ENCODE data around the gene NPR1.

The NPR1 gene

DNA sequence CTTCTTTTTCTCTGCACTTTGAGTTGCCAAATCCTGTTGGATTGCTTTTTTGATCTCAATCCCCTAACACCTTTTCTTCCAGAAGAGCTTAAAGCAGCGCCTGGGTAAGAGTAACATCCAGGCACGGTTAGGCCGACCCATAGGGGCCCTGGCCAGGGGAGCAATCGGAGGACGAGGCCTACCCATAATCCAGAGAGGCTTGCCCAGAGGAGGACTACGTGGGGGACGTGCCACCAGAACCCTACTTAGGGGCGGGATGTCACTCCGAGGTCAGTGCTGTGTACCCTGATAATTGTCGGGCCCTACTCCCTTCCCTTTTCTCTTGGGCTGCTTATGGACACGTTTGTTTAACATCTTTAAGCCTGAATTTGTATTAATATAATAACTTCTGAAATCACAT, 36.3 kb upstream of the NPR1 start:
- H3K36me3 Mint-ChIP-seq (ENCODE audit: low read depth) = peaks cover 99% of the 10 kb centered on the region
- no peaks in the 10 kb centered on the region for H3K27me3 Mint-ChIP-seq
- H3K4me1 Mint-ChIP-seq (ENCODE audit: low read depth) = peaks cover 57% of the 10 kb centered on the region
- no peak overlapping the region for H3K4me3 Mint-ChIP-seq
- H3K27ac Mint-ChIP-seq = peak overlapping the region; percentile 82
- H3K9me3 Mint-ChIP-seq = no peaks in the 10 kb centered on the region
- no peak for DNase-seq

DNA sequence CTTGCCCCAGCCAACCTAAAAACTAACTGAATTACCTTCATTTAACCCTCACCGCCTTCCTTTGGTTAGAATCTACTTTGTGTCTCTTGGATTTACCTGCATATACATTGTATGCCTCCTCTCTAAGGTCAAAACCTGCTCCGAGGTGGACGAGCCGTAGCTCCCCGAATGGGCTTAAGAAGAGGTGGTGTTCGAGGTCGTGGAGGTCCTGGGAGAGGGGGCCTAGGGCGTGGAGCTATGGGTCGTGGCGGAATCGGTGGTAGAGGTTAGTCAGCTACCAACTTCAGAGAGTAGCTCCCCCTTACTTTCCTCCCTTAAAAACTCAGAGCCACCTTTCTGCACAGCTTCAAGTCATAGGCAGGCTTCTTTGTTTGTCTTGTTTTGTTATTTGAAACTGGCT, 35.4 kb upstream of the NPR1 start:
- peaks cover 99% of the 10 kb centered on the region for H3K36me3 Mint-ChIP-seq (ENCODE audit: low read depth)
- H3K27ac Mint-ChIP-seq = peak overlapping the region; percentile 71
- H3K27me3 Mint-ChIP-seq = no peaks in the 10 kb centered on the region
- H3K9me3 Mint-ChIP-seq = no peaks in the 10 kb centered on the region
- DNase-seq = peak; percentile 22
- no peak overlapping the region for H3K4me3 Mint-ChIP-seq
- peaks cover 57% of the 10 kb centered on the region for H3K4me1 Mint-ChIP-seq (ENCODE audit: low read depth)

DNA sequence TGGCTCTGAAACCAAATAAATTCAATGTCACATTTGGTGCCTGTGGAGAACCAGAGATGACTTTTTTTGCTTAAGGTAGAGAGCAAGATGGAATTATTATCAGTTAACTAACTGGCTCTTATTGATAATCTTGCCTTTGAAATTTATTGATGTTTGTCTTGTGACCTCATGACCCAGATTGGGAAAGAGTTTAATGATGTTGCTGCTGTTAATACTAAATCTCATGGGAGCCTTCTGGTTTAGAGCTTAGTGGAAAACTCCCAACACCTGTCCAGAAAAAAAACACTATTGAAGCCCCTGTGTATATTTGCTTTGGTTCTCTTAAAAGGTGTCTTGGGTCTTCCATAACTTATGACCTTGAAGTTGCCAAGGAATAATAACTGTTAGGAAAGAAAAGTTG, 34.7 kb upstream of the NPR1 start:
- H3K36me3 Mint-ChIP-seq (ENCODE audit: low read depth) = peaks cover 96% of the 10 kb centered on the region
- no peak for DNase-seq
- H3K27me3 Mint-ChIP-seq = no peaks in the 10 kb centered on the region
- no peaks in the 10 kb centered on the region for H3K9me3 Mint-ChIP-seq
- H3K4me3 Mint-ChIP-seq = no peak overlapping the region
- peaks cover 62% of the 10 kb centered on the region for H3K4me1 Mint-ChIP-seq (ENCODE audit: low read depth)
- peak overlapping the region; percentile 71 for H3K27ac Mint-ChIP-seq

DNA sequence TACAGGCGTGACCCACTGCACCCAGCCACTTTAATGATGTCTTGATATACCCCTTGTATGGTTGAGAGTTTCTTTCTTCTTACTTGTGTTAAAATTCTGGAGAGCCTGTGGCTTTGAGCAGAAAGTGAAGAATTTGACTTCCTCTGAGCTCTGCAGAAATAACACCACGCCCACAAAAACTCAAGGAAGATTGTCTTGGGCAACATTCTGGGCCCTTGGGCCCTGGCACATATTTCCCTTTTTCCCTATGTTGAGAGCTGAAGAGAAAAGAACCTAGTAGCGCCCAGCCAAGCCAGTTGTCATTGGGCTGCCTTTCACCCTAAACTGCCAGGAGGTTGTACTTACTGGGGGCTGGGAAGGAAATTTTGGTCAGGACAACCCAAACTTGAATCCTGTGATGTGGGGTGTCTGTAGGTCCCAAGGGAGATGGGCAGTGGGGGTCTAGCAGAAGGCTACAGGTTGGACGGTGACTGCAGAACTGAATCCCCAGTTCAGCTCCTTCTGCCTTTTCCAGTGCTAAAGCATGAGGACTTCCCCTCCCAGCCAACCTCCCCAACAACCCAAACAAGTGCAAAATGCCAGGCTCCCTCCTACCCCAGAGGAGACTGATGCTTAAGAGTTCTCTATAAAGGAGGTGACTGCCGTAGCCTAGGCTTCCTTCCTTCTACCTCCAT, 31.7 kb upstream of the NPR1 start:
- Mint-ChIP-seq H3K36me3 (ENCODE audit: low read depth) (peaks cover 69% of the 10 kb centered on the region), H3K9me3 (no peaks in the 10 kb centered on the region), H3K4me3 (no peak overlapping the region), H3K4me1 (ENCODE audit: low read depth) (peaks cover 62% of the 10 kb centered on the region), H3K27me3 (no peaks in the 10 kb centered on the region), H3K27ac (peak overlapping the region; percentile 74)
- DNase-seq = peak; percentile 28

DNA sequence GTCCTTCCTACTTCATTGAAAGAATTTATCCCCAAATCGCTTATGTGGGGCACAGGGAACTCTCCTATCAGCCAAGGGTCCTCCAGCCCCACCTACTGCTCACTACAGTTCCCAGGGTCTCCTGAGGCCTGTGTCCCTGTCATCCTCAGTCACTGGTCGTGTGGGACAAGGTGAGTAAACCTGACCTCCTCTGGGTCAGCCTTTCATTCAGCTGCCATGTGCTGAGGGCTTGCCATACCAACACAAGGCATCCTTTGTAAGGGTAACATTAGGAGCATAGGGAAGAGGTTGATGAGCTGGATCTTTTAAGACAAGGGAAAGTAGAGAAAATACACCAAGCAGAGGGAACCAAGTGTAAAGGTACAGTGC, 31.2 kb upstream of the NPR1 start:
- peak; percentile 32 for DNase-seq
- Mint-ChIP-seq H3K36me3 (ENCODE audit: low read depth) (peaks cover 64% of the 10 kb centered on the region), H3K27ac (peak overlapping the region; percentile 74), H3K9me3 (no peaks in the 10 kb centered on the region), H3K27me3 (no peaks in the 10 kb centered on the region), H3K4me1 (ENCODE audit: low read depth) (peaks cover 58% of the 10 kb centered on the region), H3K4me3 (no peak overlapping the region)

DNA sequence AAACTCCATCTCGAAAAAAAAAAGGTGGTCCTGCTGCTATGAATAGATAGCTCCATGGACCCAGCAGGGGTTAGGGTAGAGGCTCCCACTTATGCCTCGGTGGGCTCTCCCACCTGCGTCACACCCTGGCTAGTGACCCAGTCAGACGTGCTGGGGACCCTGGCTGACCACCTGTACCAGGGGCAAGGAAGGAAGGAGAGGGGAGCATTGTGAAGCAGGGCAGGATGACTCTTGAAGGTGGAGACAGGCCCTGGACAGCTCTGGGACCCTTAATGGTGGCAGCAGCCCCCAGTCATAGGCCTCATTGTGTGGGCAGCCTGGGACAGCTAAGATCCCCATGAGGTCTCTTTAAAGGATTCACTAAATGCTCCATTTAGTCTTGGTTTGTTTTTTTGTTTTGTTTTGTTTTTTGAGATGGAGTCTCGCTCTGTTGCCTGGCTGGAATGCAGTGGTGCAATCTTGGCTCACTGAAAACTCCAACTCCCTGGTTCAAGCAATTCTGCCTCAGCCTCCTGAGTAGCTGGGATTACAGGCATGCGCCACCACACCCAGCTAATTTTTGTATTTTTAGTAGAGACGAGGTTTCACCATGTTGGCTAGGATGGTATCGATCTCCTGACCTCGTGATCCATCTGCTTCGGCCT, 30.4 kb upstream of the NPR1 start:
- H3K27me3 Mint-ChIP-seq = no peaks in the 10 kb centered on the region
- peaks cover 56% of the 10 kb centered on the region for H3K36me3 Mint-ChIP-seq (ENCODE audit: low read depth)
- H3K4me3 Mint-ChIP-seq = no peak overlapping the region
- peak overlapping the region; percentile 82 for H3K27ac Mint-ChIP-seq
- peaks cover 55% of the 10 kb centered on the region for H3K4me1 Mint-ChIP-seq (ENCODE audit: low read depth)
- DNase-seq = peak; percentile 31
- H3K9me3 Mint-ChIP-seq = no peaks in the 10 kb centered on the region

DNA sequence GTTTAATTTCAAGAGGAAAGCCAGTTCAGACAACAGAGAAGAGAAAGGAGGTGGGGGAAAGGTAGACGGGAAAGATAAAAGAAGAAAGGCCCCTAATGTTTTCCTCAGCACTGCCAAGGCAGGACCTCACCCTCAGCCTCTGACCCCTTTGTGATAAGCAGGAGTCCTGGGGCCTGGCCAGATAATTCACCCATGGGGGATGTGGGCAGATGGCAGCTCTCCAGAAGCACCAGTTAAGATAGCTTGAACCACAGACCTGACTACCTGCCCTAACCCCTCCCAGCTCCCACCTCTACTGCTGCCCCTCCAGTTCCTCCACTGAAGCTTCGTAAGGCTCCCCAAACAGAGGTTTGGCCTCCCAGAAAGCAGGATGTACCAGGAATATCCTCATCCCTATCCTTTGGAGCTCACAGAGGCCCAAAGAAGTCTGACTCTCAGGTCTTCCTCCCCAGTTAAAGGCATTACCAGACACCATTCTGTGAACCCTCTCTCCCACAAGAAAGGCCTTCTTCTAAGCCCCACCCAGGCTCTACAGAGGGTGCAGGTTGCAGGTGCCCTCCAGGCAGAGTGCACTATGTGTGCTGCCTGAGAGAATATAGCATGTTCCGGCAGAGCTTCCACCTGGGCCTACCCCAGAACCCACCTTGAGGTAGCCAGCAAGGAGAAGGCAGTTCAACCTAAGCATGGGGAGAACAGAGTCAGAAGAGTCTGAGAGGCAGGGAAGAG, 29.2 kb upstream of the NPR1 start:
- no peaks in the 10 kb centered on the region for H3K27me3 Mint-ChIP-seq
- H3K4me1 Mint-ChIP-seq (ENCODE audit: low read depth) = peaks cover 45% of the 10 kb centered on the region
- peaks cover 44% of the 10 kb centered on the region for H3K36me3 Mint-ChIP-seq (ENCODE audit: low read depth)
- H3K27ac Mint-ChIP-seq = peak overlapping the region; percentile 85
- no peak overlapping the region for H3K4me3 Mint-ChIP-seq
- DNase-seq = peak; percentile 43
- H3K9me3 Mint-ChIP-seq = no peaks in the 10 kb centered on the region

DNA sequence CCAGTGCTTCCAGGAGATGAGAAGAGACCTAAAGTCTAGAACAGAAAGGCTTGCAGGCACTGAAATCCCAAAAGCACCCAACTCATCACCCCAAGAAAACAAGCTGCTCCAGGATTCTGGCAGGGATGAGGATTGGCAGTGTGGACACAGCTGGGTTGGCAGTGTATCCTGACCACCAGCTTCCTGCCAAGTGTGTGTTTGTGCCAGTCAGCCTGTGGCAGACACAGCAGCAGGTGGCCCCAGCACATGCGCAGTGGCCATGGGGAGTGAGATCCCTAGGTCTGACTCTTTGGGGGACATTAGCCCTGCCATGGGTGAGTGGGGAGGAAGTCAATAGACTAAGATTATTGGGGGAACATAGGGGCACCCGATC, 28.6 kb upstream of the NPR1 start:
- peaks cover 42% of the 10 kb centered on the region for H3K4me1 Mint-ChIP-seq (ENCODE audit: low read depth)
- DNase-seq = no peak

DNA sequence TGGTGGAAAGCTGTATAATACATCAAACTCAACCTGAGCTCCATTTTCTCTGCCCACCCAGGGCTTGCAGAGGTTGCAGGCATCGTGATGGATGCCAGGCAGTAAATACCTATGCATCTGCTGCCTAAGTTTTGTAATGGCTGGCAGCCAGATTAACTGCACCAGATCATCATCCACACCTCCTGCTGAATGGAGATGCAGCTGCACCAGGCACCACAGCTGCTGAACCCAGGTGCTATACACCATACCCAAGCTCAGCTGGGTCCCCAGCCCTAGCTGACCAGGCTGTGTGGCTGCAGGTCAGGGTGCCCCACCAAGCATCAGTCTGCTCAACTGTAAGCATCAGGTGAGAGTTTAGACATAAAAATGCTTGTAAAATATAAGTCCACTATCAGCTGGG, 26.7 kb upstream of the NPR1 start:
- no peak overlapping the region for H3K4me3 Mint-ChIP-seq
- H3K4me1 Mint-ChIP-seq (ENCODE audit: low read depth) = peaks cover 28% of the 10 kb centered on the region
- no peak overlapping the region for H3K27ac Mint-ChIP-seq
- DNase-seq = no peak
- H3K27me3 Mint-ChIP-seq = no peaks in the 10 kb centered on the region
- H3K9me3 Mint-ChIP-seq = no peaks in the 10 kb centered on the region
- H3K36me3 Mint-ChIP-seq (ENCODE audit: low read depth) = peaks cover 20% of the 10 kb centered on the region

More for the DNA sequence above, 28.6 kb upstream of the NPR1 start:
- Mint-ChIP-seq H3K4me3 (no peak overlapping the region), H3K9me3 (no peaks in the 10 kb centered on the region), H3K36me3 (ENCODE audit: low read depth) (peaks cover 39% of the 10 kb centered on the region), H3K27ac (peak overlapping the region; percentile 85), H3K27me3 (no peaks in the 10 kb centered on the region)

DNA sequence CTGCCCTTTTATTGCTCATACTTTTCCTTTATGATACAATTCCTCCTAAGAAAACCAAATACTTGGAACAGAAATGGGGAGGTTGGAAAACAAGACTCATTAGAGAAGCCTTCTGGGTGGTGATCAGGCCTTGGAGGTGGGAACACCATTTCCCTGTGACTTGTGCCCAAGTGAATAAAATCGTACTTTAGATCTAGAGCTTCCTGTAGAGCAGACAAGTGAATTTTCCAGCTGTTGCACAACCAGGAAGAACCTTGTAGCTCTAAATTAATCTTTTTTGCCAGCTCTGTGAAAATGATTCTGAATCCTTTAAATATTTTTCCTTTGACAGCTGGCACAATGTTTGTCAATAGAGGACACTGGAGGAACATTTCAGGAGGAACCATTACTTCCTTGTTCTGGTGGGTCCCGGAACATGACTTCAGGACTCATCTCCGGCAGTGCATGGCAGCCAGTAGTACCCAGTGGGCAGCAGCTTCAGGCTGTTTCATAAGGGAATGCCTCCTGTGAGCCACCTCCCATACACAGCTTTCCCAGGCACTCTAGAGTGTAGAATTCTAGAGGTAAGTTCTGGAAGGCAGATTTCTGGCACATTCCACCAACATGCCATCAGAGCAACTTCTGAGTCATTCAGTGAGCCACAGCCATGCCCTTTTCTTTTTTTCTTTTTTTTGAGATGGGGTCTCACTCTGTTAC, 25.5 kb upstream of the NPR1 start:
- DNase-seq = no peak
- no peak overlapping the region for H3K4me3 Mint-ChIP-seq
- H3K36me3 Mint-ChIP-seq (ENCODE audit: low read depth) = peaks cover 8% of the 10 kb centered on the region
- no peaks in the 10 kb centered on the region for H3K9me3 Mint-ChIP-seq
- H3K4me1 Mint-ChIP-seq (ENCODE audit: low read depth) = peaks cover 21% of the 10 kb centered on the region
- H3K27ac Mint-ChIP-seq = no peak overlapping the region
- no peaks in the 10 kb centered on the region for H3K27me3 Mint-ChIP-seq

DNA sequence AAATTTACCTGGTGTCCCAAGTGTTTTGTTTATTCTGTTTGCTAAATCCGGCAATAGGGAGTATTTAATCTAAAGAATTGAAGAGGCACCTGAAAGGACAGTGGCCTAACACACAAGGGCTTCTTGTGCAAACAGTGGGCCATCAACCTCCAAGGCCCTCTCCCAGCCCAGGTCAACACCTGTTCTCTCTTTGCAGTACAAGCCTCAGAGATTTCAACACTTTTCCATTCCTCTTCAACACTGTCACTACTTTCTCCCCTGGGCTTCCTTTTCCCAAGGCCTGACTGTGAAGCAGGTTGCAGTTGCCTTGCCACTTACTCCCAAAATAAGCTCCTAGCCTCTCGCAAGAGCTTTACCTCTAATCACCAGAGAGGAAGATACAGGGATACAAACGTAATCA, 23.2 kb upstream of the NPR1 start:
- DNase-seq = no peak
- Mint-ChIP-seq H3K27me3 (no peaks in the 10 kb centered on the region), H3K9me3 (no peaks in the 10 kb centered on the region), H3K4me1 (ENCODE audit: low read depth) (peaks cover 13% of the 10 kb centered on the region), H3K4me3 (no peak overlapping the region), H3K27ac (no peak overlapping the region), H3K36me3 (ENCODE audit: low read depth) (peaks cover 14% of the 10 kb centered on the region)

DNA sequence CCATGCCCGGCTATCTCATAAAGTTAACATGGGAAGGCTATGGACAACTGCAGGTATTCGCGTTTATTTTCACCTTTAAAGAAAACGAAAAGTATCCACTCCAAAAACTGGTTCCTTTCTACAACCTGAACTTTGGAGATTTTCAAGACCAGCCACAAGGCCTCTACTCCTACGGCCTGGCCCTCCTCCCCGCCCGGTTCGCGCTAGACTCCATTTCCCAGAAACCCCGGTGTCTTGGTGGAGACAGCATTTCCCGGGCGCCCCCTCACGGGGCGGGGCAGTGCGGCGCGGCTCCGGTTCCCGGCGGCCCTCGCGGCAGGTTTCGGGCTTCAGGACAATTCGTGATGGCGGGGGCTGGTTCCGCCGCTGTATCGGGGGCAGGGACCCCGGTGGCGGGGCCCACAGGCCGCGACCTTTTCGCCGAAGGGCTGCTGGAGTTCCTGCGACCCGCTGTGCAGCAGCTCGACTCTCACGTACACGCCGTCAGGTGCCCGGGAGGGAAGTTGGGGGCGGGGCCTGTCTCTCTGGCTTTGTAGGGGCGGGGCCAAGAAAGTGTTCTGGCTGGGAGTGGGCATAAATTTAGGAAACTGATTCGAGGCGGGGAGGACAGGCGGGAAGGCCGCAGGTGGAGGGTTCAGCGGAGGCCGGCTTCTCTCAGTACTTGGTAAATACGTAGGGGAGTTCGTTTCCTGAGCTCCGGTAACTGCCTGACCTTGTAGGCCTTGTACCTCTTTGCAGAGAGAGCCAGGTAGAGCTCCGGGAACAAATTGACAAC, 19.9 kb upstream of the NPR1 start, which contains the start of gene SNAPIN:
Gene SNAPIN (plus strand): TSS at position 304 of the 775 bp plus-strand sequence. CDS start 41 bp downstream, at position 345.
- H3K4me1 Mint-ChIP-seq (ENCODE audit: low read depth) = peaks cover 14% of the 10 kb centered on the region
- DNase-seq = peak; percentile 95
- H3K4me3 Mint-ChIP-seq = peak within 1 kb of the TSS; percentile 97
- H3K9me3 Mint-ChIP-seq = no peaks in the 10 kb centered on the region
- no peaks in the 10 kb centered on the region for H3K27me3 Mint-ChIP-seq
- H3K27ac Mint-ChIP-seq = peak within 1 kb of the TSS; percentile 97
- H3K36me3 Mint-ChIP-seq (ENCODE audit: low read depth) = peaks cover 14% of the 10 kb centered on the region

DNA sequence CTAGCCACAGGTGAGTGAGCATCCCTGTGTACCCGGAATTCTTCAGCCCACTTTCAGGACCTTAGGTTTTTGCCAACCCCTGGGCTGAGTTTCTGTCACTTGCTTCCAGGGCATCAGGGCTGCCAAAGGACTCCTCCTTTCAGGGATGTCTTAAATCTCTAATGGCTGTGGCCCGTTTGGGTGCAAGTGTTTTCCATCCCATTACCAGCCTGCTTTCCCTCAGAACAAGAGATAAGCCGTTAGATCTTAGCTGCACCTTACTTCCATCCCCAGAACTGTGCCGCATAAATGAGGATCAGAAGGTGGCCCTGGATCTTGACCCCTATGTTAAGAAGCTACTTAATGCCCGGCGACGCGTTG, 19.3 kb upstream of the NPR1 start:
- Mint-ChIP-seq H3K27ac (peak overlapping the region; percentile 97), H3K4me1 (ENCODE audit: low read depth) (peaks cover 14% of the 10 kb centered on the region)
- DNase-seq = no peak

DNA sequence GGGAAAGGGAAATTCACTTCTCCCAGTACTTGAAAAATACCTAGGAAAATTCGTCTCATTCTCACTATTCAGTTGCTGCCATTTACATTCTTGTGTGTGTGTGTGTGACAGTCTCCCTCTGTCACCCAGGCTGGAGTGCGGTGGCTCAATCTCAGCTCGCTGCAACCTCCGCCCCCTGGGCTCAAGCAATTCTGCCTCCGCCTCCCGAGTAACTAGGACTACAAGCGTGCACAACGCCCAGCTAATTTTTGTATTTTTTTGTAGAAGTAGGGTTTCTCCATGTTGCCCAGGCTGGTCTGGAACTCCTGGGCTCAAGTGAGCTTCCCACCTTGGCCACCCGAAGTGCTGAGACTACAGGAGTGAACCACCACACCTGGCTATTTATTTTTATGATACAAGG, 18.8 kb upstream of the NPR1 start:
- H3K36me3 Mint-ChIP-seq (ENCODE audit: low read depth) = peaks cover 14% of the 10 kb centered on the region
- no peaks in the 10 kb centered on the region for H3K9me3 Mint-ChIP-seq
- no peaks in the 10 kb centered on the region for H3K27me3 Mint-ChIP-seq
- peak overlapping the region; percentile 97 for H3K4me3 Mint-ChIP-seq
- DNase-seq = no peak
- H3K4me1 Mint-ChIP-seq (ENCODE audit: low read depth) = peaks cover 14% of the 10 kb centered on the region
- peak overlapping the region; percentile 97 for H3K27ac Mint-ChIP-seq

More for the DNA sequence above, 19.3 kb upstream of the NPR1 start:
- H3K27me3 Mint-ChIP-seq = no peaks in the 10 kb centered on the region
- peak overlapping the region; percentile 97 for H3K4me3 Mint-ChIP-seq
- H3K9me3 Mint-ChIP-seq = no peaks in the 10 kb centered on the region
- H3K36me3 Mint-ChIP-seq (ENCODE audit: low read depth) = peaks cover 14% of the 10 kb centered on the region
